Measurements from ENCODE around the gene LRRC4B.

DNA sequence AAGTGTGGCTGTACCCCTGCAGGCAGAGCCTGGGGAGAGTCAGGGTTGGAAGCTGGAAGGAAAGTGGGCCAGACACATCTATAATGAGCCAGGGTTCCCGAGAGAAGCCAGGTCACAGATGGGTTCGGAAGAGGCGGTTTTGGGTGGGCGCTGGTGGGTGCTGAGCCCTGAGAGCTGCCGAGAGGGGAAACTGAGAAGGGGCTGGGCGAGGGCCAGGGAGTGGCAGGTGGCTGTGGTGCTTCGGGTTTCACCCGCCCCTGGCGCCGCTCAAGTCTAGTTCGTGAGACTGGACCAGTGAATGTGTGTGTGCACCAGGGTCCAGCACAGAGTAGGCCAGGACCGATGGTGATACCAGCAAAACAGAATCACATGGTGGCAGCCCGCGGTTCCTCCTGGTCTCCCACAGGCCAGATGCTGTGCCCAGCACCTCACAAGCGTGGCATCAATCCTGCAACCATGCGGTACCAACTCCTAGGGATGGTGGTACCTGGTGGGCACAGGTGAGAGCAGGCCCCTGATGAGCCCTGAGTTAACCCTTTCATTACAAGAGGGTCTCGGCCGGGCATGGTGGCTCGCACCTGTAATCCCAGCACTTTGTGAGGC, 1.8 kb upstream of the LRRC4B start:
- TF ChIP-seq, protein P1, sequence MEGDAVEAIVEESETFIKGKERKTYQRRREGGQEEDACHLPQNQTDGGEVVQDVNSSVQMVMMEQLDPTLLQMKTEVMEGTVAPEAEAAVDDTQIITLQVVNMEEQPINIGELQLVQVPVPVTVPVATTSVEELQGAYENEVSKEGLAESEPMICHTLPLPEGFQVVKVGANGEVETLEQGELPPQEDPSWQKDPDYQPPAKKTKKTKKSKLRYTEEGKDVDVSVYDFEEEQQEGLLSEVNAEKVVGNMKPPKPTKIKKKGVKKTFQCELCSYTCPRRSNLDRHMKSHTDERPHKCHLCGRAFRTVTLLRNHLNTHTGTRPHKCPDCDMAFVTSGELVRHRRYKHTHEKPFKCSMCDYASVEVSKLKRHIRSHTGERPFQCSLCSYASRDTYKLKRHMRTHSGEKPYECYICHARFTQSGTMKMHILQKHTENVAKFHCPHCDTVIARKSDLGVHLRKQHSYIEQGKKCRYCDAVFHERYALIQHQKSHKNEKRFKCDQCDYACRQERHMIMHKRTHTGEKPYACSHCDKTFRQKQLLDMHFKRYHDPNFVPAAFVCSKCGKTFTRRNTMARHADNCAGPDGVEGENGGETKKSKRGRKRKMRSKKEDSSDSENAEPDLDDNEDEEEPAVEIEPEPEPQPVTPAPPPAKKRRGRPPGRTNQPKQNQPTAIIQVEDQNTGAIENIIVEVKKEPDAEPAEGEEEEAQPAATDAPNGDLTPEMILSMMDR (IDR thresholded peaks at IDR 0.05 in 4 of 5, conservative IDR thresholded peaks at IDR 0.05 in 1 of 5) = no peak
- no peak for TF ChIP-seq POLR2A (IDR thresholded peaks at IDR 0.05)

Measured in gastrocnemius medialis (tissue), 4 donors.